ENCODE data around the gene ST6GAL1.

Gene ST6GAL1

GRCh38 chr3:187112934-187113793, 182.8 kb downstream of the ST6GAL1 start:
- no peak for DNase-seq (ENCODE audit: low spot score)

DNA sequence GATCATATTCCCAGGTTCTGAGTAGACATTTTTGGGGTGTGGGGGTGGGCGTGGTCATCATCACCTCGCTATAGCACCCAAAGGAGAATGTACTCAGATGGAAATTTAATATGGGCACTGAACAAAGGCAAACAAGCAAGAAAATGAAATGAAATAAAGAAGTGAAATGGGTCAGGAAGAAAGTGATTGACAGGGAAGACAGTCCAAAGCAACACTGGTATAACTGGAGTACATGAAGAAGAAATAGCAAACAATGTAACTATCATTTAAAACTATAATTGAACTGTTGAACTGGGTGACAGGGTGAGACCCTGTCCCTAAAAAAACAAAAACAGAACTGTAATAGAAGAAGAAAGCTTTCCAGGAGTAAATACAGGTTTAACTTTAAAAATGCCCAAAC, 184.2 kb downstream of the ST6GAL1 start:
- no peak for DNase-seq (ENCODE audit: low spot score)

- DNase-seq (ENCODE audit: low spot score) = peak; percentile 34
These were observed 190.0 kb downstream of the ST6GAL1 start for GRCh38 chr3:187120326-187120725.

DNA sequence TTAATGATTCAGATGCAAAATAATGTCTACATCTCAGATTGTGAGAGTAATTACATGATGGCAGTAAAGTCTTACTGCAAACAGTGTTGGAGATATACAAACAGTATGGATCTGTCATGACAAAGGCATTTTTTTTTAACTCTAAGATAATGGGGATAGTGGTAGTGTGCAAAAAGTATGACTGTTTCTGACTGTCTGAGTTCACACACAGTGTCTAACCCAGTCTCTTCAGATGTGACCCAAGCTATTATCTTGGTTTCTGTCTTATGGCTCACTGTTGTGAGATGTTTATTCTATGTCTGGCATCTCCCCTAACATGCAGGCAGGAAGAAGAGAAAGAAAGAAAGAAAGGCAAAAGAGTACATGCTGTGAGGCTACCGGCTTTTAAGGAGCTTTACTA, 191.9 kb downstream of the ST6GAL1 start:
- DNase-seq (ENCODE audit: low spot score) = no peak

GRCh38 chr3:187125319-187126031, 195.1 kb downstream of the ST6GAL1 start:
- DNase-seq (ENCODE audit: low spot score) = no peak
